ENCODE data around the gene FAM156A. TPM values are rescaled to one million over a fixed set of nuclear protein-coding genes. Genes with fewer than 3 reads are reported as not detected.
"Not testable (repeated sequence)": the region's sequence is repeated elsewhere in the genome, so short reads cannot be mapped to it uniquely, and the experiment has no call there.

Gene FAM156A
- total RNA-seq, result 10 to 100 TPM in 1 of 4 donors, 1 to 10 TPM in 3; 8.0 to 14.5 (median 8.8) TPM

- DNase-seq (ENCODE audit: extremely low spot score); H3K36me3 ChIP-seq; H3K27me3 ChIP-seq; H3K4me1 ChIP-seq; H3K27ac ChIP-seq (replicated peaks in 1 of 4); H3K9me3 ChIP-seq; H3K4me3 ChIP-seq; intact Hi-C loops (cut with DNase I): not testable (repeated sequence)
- no CpG with 5 or more reads among the region's 91 CpGs for WGBS
Measured at GRCh38 chrX:52958113-52958959, at the start of gene FAM156A. TSS of gene FAM156A (minus strand) at chrX:52958518. CDS start at chrX:52948588, 9,930 bp downstream.

GRCh38 chrX:53005327-53005726, 47.0 kb upstream of the FAM156A start:
- 40% methylated on average over 3 of the region's 3 CpGs for WGBS
- peaks cover 0 to 7% (median 0%) of the 10 kb centered on the region in 4 donors for H3K9me3 ChIP-seq
- no peak for TF ChIP-seq POLR2AphosphoS5 (IDR thresholded peaks at IDR 0.05)
- TF ChIP-seq CTCF (IDR thresholded peaks at IDR 0.05), result no peak
- no peak for TF ChIP-seq EP300 (IDR thresholded peaks at IDR 0.05)
- no peak for TF ChIP-seq POLR2A (IDR thresholded peaks at IDR 0.05; ENCODE audit: low read depth)
- peaks cover 0 to 5% (median 2%) of the 10 kb centered on the region in 4 donors for H3K27me3 ChIP-seq
- intact Hi-C loops (cut with DNase I), result no loop called here
- H3K4me3 ChIP-seq, result no peak overlapping the region
- H3K4me1 ChIP-seq, result peaks cover 0 to 6% (median 1%) of the 10 kb centered on the region in 4 donors
- no peaks in the 10 kb centered on the region for H3K36me3 ChIP-seq
- DNase-seq (ENCODE audit: extremely low spot score), result no peak
- no peak overlapping the region for H3K27ac ChIP-seq (replicated peaks in 1 of 4)

- Histone ChIP-seq H3K9me3 (peaks cover 0 to 7% (median 0%) of the 10 kb centered on the region in 4 donors), H3K27ac (replicated peaks in 1 of 4) (no peak overlapping the region), H3K4me1 (peaks cover 0 to 6% (median 1%) of the 10 kb centered on the region in 4 donors), H3K36me3 (no peaks in the 10 kb centered on the region), H3K27me3 (peaks cover 0 to 6% (median 2%) of the 10 kb centered on the region in 4 donors), H3K4me3 (no peak overlapping the region)
- DNase-seq (ENCODE audit: extremely low spot score), result no peak
- TF ChIP-seq POLR2AphosphoS5 (IDR thresholded peaks at IDR 0.05) (no peak), CTCF (IDR thresholded peaks at IDR 0.05) (no peak), EP300 (IDR thresholded peaks at IDR 0.05) (no peak), POLR2A (IDR thresholded peaks at IDR 0.05; ENCODE audit: low read depth) (no peak)
- WGBS, result 30% methylated on average over 4 of the region's 4 CpGs
- intact Hi-C loops (cut with DNase I), result no loop called here
Measured at GRCh38 chrX:53004811-53005210, 46.5 kb upstream of the FAM156A start.

- no peak for DNase-seq (ENCODE audit: extremely low spot score)
- Histone ChIP-seq H3K27ac (replicated peaks in 1 of 4) (no peak overlapping the region), H3K4me3 (no peak overlapping the region), H3K4me1 (peaks cover 0 to 6% (median 1%) of the 10 kb centered on the region in 4 donors), H3K36me3 (no peaks in the 10 kb centered on the region), H3K9me3 (peaks cover 0 to 7% (median 0%) of the 10 kb centered on the region in 4 donors), H3K27me3 (peaks cover 0 to 6% (median 2%) of the 10 kb centered on the region in 4 donors)
- intact Hi-C loops (cut with DNase I), result no loop called here
- TF ChIP-seq CTCF (IDR thresholded peaks at IDR 0.05), result no peak
- TF ChIP-seq EP300 (IDR thresholded peaks at IDR 0.05), result no peak
- no peak for TF ChIP-seq POLR2A (IDR thresholded peaks at IDR 0.05; ENCODE audit: low read depth)
- TF ChIP-seq POLR2AphosphoS5 (IDR thresholded peaks at IDR 0.05), result no peak
- 76% methylated on average over 3 of the region's 4 CpGs for WGBS
Measured at GRCh38 chrX:53004038-53004437, 45.7 kb upstream of the FAM156A start.

- no peak for DNase-seq (ENCODE audit: extremely low spot score)
- Histone ChIP-seq H3K27ac (replicated peaks in 1 of 4) (no peak overlapping the region), H3K36me3 (no peaks in the 10 kb centered on the region), H3K4me3 (no peak overlapping the region), H3K4me1 (peaks cover 0 to 6% (median 1%) of the 10 kb centered on the region in 4 donors), H3K27me3 (peaks cover 0 to 6% (median 2%) of the 10 kb centered on the region in 4 donors), H3K9me3 (no peaks in the 10 kb centered on the region)
- TF ChIP-seq POLR2A (IDR thresholded peaks at IDR 0.05; ENCODE audit: low read depth) (no peak), EP300 (IDR thresholded peaks at IDR 0.05) (no peak), CTCF (IDR thresholded peaks at IDR 0.05) (no peak), POLR2AphosphoS5 (IDR thresholded peaks at IDR 0.05) (no peak)
- 58% methylated on average over 6 of the region's 6 CpGs for WGBS
- intact Hi-C loops (cut with DNase I), result no loop called here
Measured at GRCh38 chrX:53003111-53003510, 44.8 kb upstream of the FAM156A start.

Measured in esophagus muscularis mucosa (tissue), 4 donors.